Kidney (tissue), 14 donors: ENCODE data around the gene SPINK2. TPM values are rescaled to one million over a fixed set of nuclear protein-coding genes. Genes with fewer than 3 reads are reported as not detected.
A peak's percentile ranks its signal among the peaks of the same experiment; 100 is the strongest.

Experiments
- DNase-seq, 5 donors: peaks; one replicate each; pipeline ENCODE4 v3.0.0-alpha.2; 2013 to 2020
- FAIRE-seq: peaks from 2 replicates; lab custom pipeline; 2012; peaks lifted over from hg19 to GRCh38; lab: Jason Lieb, UNC
- H3K27ac ChIP-seq, 2 donors: one replicate each; pipeline ENCODE4 v1.7.0; 2013; ENCODE audit warnings: low read depth in 2 of 2, low read length in 2 of 2, inconsistent platforms in 1 of 2
- H3K27me3 ChIP-seq: one replicate; pipeline ENCODE4 v1.7.1; 2013; ENCODE audit warnings: low read length, inconsistent platforms; ENCODE audit not compliant: control insufficient read depth, insufficient read depth
- H3K36me3 ChIP-seq, 3 donors: one replicate each; pipeline versions ENCODE4 v1.7.0 to v1.7.1; 2013; ENCODE audit warnings: low read length in 3 of 3, control low read depth in 1 of 3, inconsistent platforms in 1 of 3; ENCODE audit not compliant: insufficient read depth in 3 of 3, control insufficient read depth in 2 of 3
- H3K4me1 ChIP-seq, 3 donors: one replicate each; pipeline versions ENCODE4 v1.7.0 to v1.7.1; 2013; ENCODE audit warnings: low read length in 3 of 3, inconsistent platforms in 1 of 3, low read depth in 1 of 3; ENCODE audit not compliant: control insufficient read depth in 2 of 3, insufficient read depth in 2 of 3
- H3K4me3 ChIP-seq, 3 donors: one replicate each; pipeline versions ENCODE4 v1.7.0 to v1.8.1; 2013; ENCODE audit warnings: low read length in 3 of 3, control low read depth in 1 of 3, inconsistent platforms in 1 of 3
- H3K9ac ChIP-seq, 3 donors: one replicate each; pipeline versions ENCODE4 v1.7.0 to v1.7.1; 2013; ENCODE audit warnings: low read length in 3 of 3, control low read depth in 1 of 3, inconsistent platforms in 1 of 3
- H3K9me3 ChIP-seq, 3 donors: one replicate each; pipeline versions ENCODE4 v1.7.0 to v1.7.1; 2013; ENCODE audit warnings: low read length in 3 of 3, control low read depth in 1 of 3, inconsistent platforms in 1 of 3; ENCODE audit not compliant: control insufficient read depth in 2 of 3, insufficient read depth in 1 of 3
- intact Hi-C: fragments of 100-400 bp; cut with DNase I; formaldehyde crosslinking; loops from one replicate; pipeline ENCODE4 v1.11.1; 2022
- polyA plus RNA-seq: library from polyadenylated mRNA; stranded (reverse); fragments of 350-450 nt; fragmentation: Illumina TruSeq; extraction: RNeasy Lipid Tissue Mini Kit (QIAGEN cat#74804); gene quantifications from one replicate; pipeline ENCODE4 v1.2.3, GENCODE V29; 2014; ENCODE audit warnings: low read depth, low replicate concordance; ENCODE audit not compliant: insufficient read depth
- total RNA-seq: library from RNA; stranded (reverse); fragmentation: NEBNext Ultra II Directional; extraction: Animal tissue kit (Norgen Biotek cat#: 25700); gene quantifications from one replicate; pipeline ENCODE4 v1.2.1, GENCODE V29; 2021
- TF ChIP-seq, protein P1 (sequence below): IDR thresholded peaks from 3 replicates; pipeline ENCODE4 v1.5.1; 2012; ENCODE audit warnings: mild to moderate bottlenecking, moderate library complexity, borderline replicate concordance; ENCODE audit not compliant: insufficient read depth; ENCODE audit errors: extremely low read depth
- donor health status: control.
- donor health status: control.
- donor health status: control.
- donor health status: control.
- donor health status: control.
- donor health status: DM: yes; HTN: yes; CAD: no.
- donor health status: Normal renal cell carcinoma (clear cell type).

The SPINK2 gene
- total and polyA plus RNA-seq, 2 donors from 2014 or later, result 1.0 TPM; not detected in 1

DNA sequence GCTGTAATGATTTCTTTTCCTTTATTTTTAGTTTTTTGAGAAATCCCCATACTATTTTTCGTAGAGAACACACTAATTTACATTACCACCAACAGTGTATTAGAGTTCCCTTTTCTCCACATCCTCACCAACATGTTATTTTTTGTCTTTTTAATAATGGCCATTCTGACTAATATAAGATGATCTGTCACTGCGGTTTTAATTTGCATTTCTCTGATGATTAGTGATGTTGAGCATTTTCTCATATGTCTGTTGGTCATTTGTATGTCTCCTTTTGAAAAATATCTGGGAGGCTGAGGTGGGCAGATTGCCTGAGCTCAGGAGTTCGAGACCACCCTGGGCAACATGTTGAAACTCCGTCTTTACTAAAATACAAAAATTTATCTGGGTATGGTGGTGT lies 30.2 kb downstream of the SPINK2 start:
- Histone ChIP-seq H3K36me3 (no peaks in the 10 kb centered on the region), H3K27ac (no peak overlapping the region), H3K9me3 (no peaks in the 10 kb centered on the region), H3K27me3 (no peaks in the 10 kb centered on the region), H3K4me1 (peaks cover 0 to 2% (median 0%) of the 10 kb centered on the region in 3 donors), H3K4me3 (no peak overlapping the region), H3K9ac (no peak overlapping the region)
- intact Hi-C loops, result no loop called here
- TF ChIP-seq, protein P1, sequence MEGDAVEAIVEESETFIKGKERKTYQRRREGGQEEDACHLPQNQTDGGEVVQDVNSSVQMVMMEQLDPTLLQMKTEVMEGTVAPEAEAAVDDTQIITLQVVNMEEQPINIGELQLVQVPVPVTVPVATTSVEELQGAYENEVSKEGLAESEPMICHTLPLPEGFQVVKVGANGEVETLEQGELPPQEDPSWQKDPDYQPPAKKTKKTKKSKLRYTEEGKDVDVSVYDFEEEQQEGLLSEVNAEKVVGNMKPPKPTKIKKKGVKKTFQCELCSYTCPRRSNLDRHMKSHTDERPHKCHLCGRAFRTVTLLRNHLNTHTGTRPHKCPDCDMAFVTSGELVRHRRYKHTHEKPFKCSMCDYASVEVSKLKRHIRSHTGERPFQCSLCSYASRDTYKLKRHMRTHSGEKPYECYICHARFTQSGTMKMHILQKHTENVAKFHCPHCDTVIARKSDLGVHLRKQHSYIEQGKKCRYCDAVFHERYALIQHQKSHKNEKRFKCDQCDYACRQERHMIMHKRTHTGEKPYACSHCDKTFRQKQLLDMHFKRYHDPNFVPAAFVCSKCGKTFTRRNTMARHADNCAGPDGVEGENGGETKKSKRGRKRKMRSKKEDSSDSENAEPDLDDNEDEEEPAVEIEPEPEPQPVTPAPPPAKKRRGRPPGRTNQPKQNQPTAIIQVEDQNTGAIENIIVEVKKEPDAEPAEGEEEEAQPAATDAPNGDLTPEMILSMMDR, result no peak
- DNase-seq, result no peak
- no peak for FAIRE-seq

DNA sequence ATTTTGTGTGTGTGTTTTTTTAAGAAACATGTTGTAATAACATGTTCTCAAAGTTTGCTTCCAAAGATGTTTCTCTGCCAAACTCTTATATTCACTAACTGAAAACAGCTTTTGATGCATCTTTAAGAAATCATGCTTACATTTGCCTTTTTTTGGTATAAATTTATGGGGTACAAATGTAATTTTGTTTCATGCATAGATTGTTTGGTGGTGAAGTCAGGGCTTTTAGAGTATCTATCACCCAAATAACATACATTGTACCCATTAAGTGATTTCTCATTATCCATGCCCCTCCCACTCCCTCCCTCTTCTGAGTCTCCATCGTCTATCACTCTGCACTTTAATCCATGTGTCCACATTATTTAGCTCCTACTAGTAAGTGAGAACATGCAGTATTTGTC lies 30.8 kb downstream of the SPINK2 start:
- TF ChIP-seq, protein P1, result no peak
- H3K4me3 ChIP-seq, result no peak overlapping the region
- DNase-seq (no peak), FAIRE-seq (no peak)
- no peaks in the 10 kb centered on the region for H3K27me3 ChIP-seq
- no peaks in the 10 kb centered on the region for H3K36me3 ChIP-seq
- no peaks in the 10 kb centered on the region for H3K9me3 ChIP-seq
- H3K9ac ChIP-seq, result no peak overlapping the region
- intact Hi-C loops, result no loop called here
- peaks cover 0 to 2% (median 0%) of the 10 kb centered on the region in 3 donors for H3K4me1 ChIP-seq
- no peak overlapping the region for H3K27ac ChIP-seq

DNA sequence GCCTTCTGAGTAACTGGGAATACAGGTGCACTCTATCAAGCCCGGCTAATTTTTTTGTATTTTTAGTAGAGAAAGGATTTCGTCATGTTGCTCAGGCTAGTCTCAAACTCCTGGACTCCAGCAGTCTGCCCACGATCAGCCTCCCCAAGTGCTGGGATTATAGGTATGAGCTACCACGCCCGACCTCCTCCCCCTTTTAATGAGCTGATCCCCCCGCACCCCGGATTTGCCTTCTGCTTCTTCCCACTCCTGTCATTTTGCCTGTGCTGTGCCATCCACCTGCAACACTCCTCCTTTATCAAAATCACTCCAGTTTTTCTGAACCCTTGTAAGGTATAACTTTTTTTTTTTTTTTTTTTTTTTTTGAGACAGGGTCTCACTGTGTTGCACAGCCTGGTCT lies 33.4 kb downstream of the SPINK2 start:
- FAIRE-seq, result no peak
- Histone ChIP-seq H3K27me3 (no peaks in the 10 kb centered on the region), H3K36me3 (no peaks in the 10 kb centered on the region), H3K4me3 (no peak overlapping the region), H3K4me1 (peaks cover 0 to 2% (median 0%) of the 10 kb centered on the region in 3 donors), H3K9me3 (no peaks in the 10 kb centered on the region), H3K9ac (no peak overlapping the region), H3K27ac (no peak overlapping the region)
- DNase-seq, result peak in 2 of 5 donors; percentile 9 to 30
- TF ChIP-seq, protein P1, result no peak
- intact Hi-C loops, result no loop called here

DNA sequence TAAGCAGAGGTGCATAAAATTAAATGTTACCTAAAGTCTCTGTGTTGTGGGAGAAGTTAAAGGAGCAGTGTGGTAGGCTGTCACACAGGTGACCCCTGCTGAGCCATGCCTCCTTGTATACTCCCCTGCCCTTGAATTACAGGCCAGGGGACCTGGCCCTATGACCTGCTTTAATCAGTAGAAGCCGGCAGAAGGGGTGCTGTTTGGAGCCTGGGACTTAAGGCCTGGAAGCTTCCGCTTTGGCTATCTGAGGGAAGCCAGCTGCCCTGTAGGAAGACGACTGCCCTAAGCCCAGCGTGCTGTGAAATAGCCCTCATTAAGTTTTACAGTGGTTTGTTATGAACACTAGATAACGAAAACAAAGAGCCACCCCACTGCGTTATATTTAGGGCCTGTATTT lies 34.1 kb downstream of the SPINK2 start:
- H3K9me3 ChIP-seq, result no peaks in the 10 kb centered on the region
- TF ChIP-seq, protein P1, result no peak
- H3K36me3 ChIP-seq, result no peaks in the 10 kb centered on the region
- no peaks in the 10 kb centered on the region for H3K27me3 ChIP-seq
- H3K9ac ChIP-seq, result no peak overlapping the region
- H3K4me3 ChIP-seq, result no peak overlapping the region
- no peak for FAIRE-seq
- no peak overlapping the region for H3K27ac ChIP-seq
- peaks cover 0 to 2% (median 0%) of the 10 kb centered on the region in 3 donors for H3K4me1 ChIP-seq
- peak in 4 of 5 donors; percentile 37 to 86 (median 58) for DNase-seq
- intact Hi-C loops, result no loop called here
